ENCODE results near the gene SKAP1. TPM values are rescaled to one million over a fixed set of nuclear protein-coding genes. Genes with fewer than 3 reads are reported as not detected.

SKAP1 gene
- total RNA-seq, 6 donors from 2014 or later: 1.9 to 5.3 (median 3.9) TPM

GRCh38 chr17:48296453-48296852, 133.6 kb downstream of the SKAP1 start:
- no peak overlapping the region for H3K4me3 ChIP-seq
- H3K9me3 ChIP-seq: no peaks in the 10 kb centered on the region
- no peak for TF ChIP-seq POLR2A (IDR thresholded peaks at IDR 0.05)
- TF ChIP-seq POLR2AphosphoS5 (IDR thresholded peaks at IDR 0.05): no peak
- TF ChIP-seq EP300 (IDR thresholded peaks at IDR 0.05): no peak
- no peak for TF ChIP-seq CTCF (IDR thresholded peaks at IDR 0.05)
- H3K4me1 ChIP-seq: no peaks in the 10 kb centered on the region
- ATAC-seq (ENCODE audit: low FRiP score in 2 of 2) (no peak), DNase-seq (no peak)
- no peak overlapping the region for H3K27ac ChIP-seq
- H3K27me3 ChIP-seq: no peaks in the 10 kb centered on the region
- no peaks in the 10 kb centered on the region for H3K36me3 ChIP-seq
- WGBS, 2 donors: 98 to 99% methylated on average over 2 of the region's 2 CpGs

GRCh38 chr17:48295362-48296288, 134.4 kb downstream of the SKAP1 start:
- Histone ChIP-seq H3K4me3 (no peak overlapping the region), H3K4me1 (no peaks in the 10 kb centered on the region), H3K9me3 (no peaks in the 10 kb centered on the region), H3K27me3 (no peaks in the 10 kb centered on the region), H3K36me3 (no peaks in the 10 kb centered on the region), H3K27ac (peak overlapping the region in 1 of 4 donors; percentile 1)
- TF ChIP-seq CTCF (IDR thresholded peaks at IDR 0.05) (no peak), POLR2A (IDR thresholded peaks at IDR 0.05) (no peak), EP300 (IDR thresholded peaks at IDR 0.05) (no peak), POLR2AphosphoS5 (IDR thresholded peaks at IDR 0.05) (no peak)
- DNase-seq (no peak), ATAC-seq (ENCODE audit: low FRiP score in 2 of 2) (no peak)
- 51 to 55% methylated on average over 7 of the region's 7 CpGs for WGBS, 2 donors

- H3K27ac ChIP-seq: peak overlapping the region in 1 of 4 donors; percentile 1
- no peaks in the 10 kb centered on the region for H3K27me3 ChIP-seq
- WGBS, 2 donors: 23 to 38% methylated on average over 3 of the region's 3 CpGs
- H3K4me3 ChIP-seq: no peak overlapping the region
- TF ChIP-seq CTCF (IDR thresholded peaks at IDR 0.05) (no peak), POLR2AphosphoS5 (IDR thresholded peaks at IDR 0.05) (no peak), EP300 (IDR thresholded peaks at IDR 0.05) (no peak), POLR2A (IDR thresholded peaks at IDR 0.05) (no peak)
- no peaks in the 10 kb centered on the region for H3K9me3 ChIP-seq
- H3K36me3 ChIP-seq: no peaks in the 10 kb centered on the region
- ATAC-seq (ENCODE audit: low FRiP score in 2 of 2): no peak
- no peaks in the 10 kb centered on the region for H3K4me1 ChIP-seq
- no peak for DNase-seq
Measured at GRCh38 chr17:48294806-48295361, 135.1 kb downstream of the SKAP1 start.

- H3K27ac ChIP-seq: no peak overlapping the region
- no peak for ATAC-seq (ENCODE audit: low FRiP score in 2 of 2)
- H3K36me3 ChIP-seq: no peaks in the 10 kb centered on the region
- no peaks in the 10 kb centered on the region for H3K4me1 ChIP-seq
- 67 to 68% methylated on average over 12 of the region's 12 CpGs for WGBS, 2 donors
- TF ChIP-seq EP300 (IDR thresholded peaks at IDR 0.05): no peak
- no peak for TF ChIP-seq POLR2A (IDR thresholded peaks at IDR 0.05)
- no peak for TF ChIP-seq CTCF (IDR thresholded peaks at IDR 0.05)
- TF ChIP-seq POLR2AphosphoS5 (IDR thresholded peaks at IDR 0.05): no peak
- H3K4me3 ChIP-seq: no peak overlapping the region
- no peaks in the 10 kb centered on the region for H3K27me3 ChIP-seq
- no peak for DNase-seq
- no peaks in the 10 kb centered on the region for H3K9me3 ChIP-seq
Measured at GRCh38 chr17:48294020-48294805, 135.8 kb downstream of the SKAP1 start.

All from upper lobe of left lung (tissue), 6 donors.